AG09309 (cell line): ENCODE results near the gene SGSH.

Experiments
- DNase-seq: peaks from one replicate; pipeline ENCODE4 v3.0.0-alpha.2; 2010; ENCODE audit warnings: low read depth
- H3K4me3 ChIP-seq: 2 replicates; pipeline ENCODE4 v1.5.1; 2011; ENCODE audit warnings: mild to moderate bottlenecking, low read depth, low read length, moderate library complexity; ENCODE audit not compliant: control insufficient read depth
- CTCF ChIP-seq: IDR thresholded peaks from 2 replicates; pipeline ENCODE4 v1.5.1; 2011; ENCODE audit warnings: mild to moderate bottlenecking, low read depth, low read length, inconsistent platforms; ENCODE audit not compliant: insufficient read depth, control insufficient read depth; ENCODE audit errors: missing control alignments

SGSH gene

GRCh38 chr17:80191865-80192661, 28.1 kb downstream of the SGSH start:
- TF ChIP-seq CTCF = no peak
- H3K4me3 ChIP-seq = no peak overlapping the region
- DNase-seq = no peak

DNA sequence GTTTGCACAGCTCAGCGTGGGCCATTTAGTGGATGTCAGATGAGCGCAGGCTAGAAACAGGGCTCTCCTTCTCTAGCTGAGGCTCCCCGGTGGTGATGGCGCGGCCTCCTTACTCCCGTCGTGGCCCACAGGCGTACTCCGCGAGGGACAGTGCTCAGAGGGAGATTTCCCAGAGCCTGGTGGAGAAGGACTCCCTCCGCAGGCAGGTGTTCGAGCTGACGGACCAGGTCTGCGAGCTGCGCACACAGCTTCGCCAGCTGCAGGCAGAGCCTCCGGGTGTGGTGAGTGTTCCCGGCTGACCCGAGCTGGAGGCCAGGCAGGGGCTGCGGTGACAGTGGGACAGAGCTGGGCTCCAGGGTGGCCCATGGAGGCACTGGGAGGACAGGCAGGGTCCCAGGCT, 28.9 kb downstream of the SGSH start:
- no peak for TF ChIP-seq CTCF
- H3K4me3 ChIP-seq = no peak overlapping the region
- DNase-seq = no peak

GRCh38 chr17:80190716-80191115, 29.4 kb downstream of the SGSH start:
- no peak overlapping the region for H3K4me3 ChIP-seq
- TF ChIP-seq CTCF = no peak
- DNase-seq = no peak

GRCh38 chr17:80189611-80190010, 30.5 kb downstream of the SGSH start:
- no peak for TF ChIP-seq CTCF
- DNase-seq = no peak
- no peak overlapping the region for H3K4me3 ChIP-seq

- peak overlapping the region; percentile 44 for H3K4me3 ChIP-seq
- peak; percentile 1 for DNase-seq
- TF ChIP-seq CTCF = no peak
These were observed 32.6 kb downstream of the SGSH start for GRCh38 chr17:80187515-80187941.

DNA sequence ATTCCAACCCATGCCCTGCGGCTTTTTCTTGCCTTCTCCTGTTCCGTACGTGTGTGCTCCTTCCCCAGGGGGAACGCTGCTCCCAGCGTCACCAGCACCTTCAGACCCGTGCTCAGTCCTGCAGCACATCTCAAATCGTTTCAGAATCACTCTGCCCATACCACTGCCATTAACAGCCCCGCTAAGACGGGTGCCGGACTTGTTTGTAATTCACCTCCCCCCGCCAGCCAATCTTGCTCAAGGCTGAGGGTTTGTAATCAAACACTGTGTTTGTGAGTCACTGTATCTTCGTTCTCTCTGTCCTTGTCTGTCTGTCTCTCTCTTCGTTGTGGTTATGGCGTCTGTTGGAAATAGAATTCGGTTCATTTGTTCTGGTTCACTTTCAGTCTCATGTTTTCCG, 33.0 kb downstream of the SGSH start:
- H3K4me3 ChIP-seq = peak overlapping the region; percentile 44
- peak; percentile 7 for DNase-seq
- no peak for TF ChIP-seq CTCF
